Effector memory CD4-positive, alpha-beta T cell (primary cell): ENCODE data around the gene DDX42.
"Not testable (repeated sequence)": the region's sequence is repeated elsewhere in the genome, so short reads cannot be mapped to it uniquely, and the experiment has no call there.

Experiments
- DNase-seq, 3 donors: peaks; one replicate each; pipeline ENCODE4 v3.0.0-alpha.2; 2020
- H3K27ac ChIP-seq: 2 replicates; pipeline ENCODE4 v1.7.0; 2013; ENCODE audit warnings: mild to moderate bottlenecking, low read length, moderate library complexity; ENCODE audit not compliant: insufficient read depth, poor library complexity, severe bottlenecking
- H3K27me3 ChIP-seq: replicated peaks from 2 replicates; pipeline ENCODE4 v1.7.0; 2013; ENCODE audit warnings: mild to moderate bottlenecking, low read length; ENCODE audit not compliant: insufficient read depth, control insufficient read depth, poor library complexity, severe bottlenecking
- H3K36me3 ChIP-seq: 2 replicates; pipeline ENCODE4 v1.7.0; 2013; ENCODE audit warnings: mild to moderate bottlenecking, low read length, moderate library complexity; ENCODE audit not compliant: control insufficient read depth, insufficient read depth
- H3K4me1 ChIP-seq: 2 replicates; pipeline ENCODE4 v1.7.0; 2013; ENCODE audit warnings: low read length, mild to moderate bottlenecking; ENCODE audit not compliant: control insufficient read depth, insufficient read depth, poor library complexity, severe bottlenecking
- H3K4me3 ChIP-seq: 2 replicates; pipeline ENCODE4 v1.7.0; 2013; ENCODE audit warnings: low read length, low read depth, mild to moderate bottlenecking; ENCODE audit not compliant: insufficient read depth, poor library complexity, severe bottlenecking
- H3K9me3 ChIP-seq: 2 replicates; pipeline ENCODE4 v1.7.0; 2013; ENCODE audit warnings: mild to moderate bottlenecking, low read length, moderate library complexity; ENCODE audit not compliant: control insufficient read depth

The DDX42 gene

DNA sequence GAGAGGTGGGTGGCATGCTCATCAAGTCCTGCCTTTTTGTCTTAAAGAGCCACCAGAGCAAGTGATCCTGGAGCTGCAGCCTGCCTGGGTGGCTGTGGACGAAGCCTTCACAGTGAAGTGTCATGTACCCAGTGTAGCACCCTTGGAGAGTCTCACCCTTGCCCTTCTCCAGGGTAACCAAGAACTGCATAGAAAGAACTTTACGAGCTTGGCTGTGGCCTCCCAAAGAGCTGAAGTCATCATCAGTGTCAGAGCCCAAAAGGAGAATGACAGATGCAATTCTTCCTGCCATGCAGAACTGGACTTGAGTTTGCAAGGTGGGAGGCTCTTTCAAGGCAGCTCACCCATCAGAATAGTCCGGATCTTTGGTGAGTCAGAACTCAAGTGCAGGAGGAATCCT lies 85.3 kb downstream of the DDX42 start:
- no peaks in the 10 kb centered on the region for H3K27me3 ChIP-seq
- no peak for DNase-seq
- no peaks in the 10 kb centered on the region for H3K4me1 ChIP-seq
- H3K9me3 ChIP-seq, result no peaks in the 10 kb centered on the region
- H3K4me3 ChIP-seq, result no peak overlapping the region
- no peak overlapping the region for H3K27ac ChIP-seq
- H3K36me3 ChIP-seq, result no peaks in the 10 kb centered on the region

DNA sequence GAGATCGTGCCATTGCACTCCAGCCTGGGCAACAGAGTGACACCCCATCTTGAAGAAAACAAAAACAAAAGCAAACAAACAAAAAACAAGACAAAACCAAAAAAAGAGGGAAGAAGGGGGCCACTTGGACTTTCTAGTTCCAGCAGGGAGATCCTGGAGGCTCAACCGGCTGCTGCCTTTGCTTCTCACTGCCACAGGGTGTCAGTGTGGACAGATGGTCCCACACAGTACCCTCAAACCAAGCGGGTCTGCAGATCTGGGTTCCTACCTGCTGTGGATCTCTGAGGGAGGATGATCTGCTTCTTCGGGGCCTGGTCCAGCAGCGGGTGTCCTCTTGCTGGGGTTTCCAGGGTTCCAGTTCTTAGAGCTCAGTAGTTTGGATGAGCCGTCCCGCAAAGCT lies 92.7 kb downstream of the DDX42 start:
- not testable (repeated sequence) for H3K36me3 ChIP-seq, H3K4me1 ChIP-seq, H3K27ac ChIP-seq, H3K9me3 ChIP-seq, H3K4me3 ChIP-seq, DNase-seq, H3K27me3 ChIP-seq
